Neural progenitor cell (in vitro differentiated cells): ENCODE data around the gene TMEM164.

Experiments
- CTCF ChIP-seq: fragments of 200-600 bp; sonication (generic); IDR thresholded peaks from 2 replicates; pipeline ENCODE4 v1.5.1; 2017; ENCODE audit warnings: antibody characterized with exemption, mild to moderate bottlenecking
- EZH2 ChIP-seq: fragments of 200-600 bp; sonication (generic); IDR thresholded peaks from 2 replicates; pipeline ENCODE4 v1.6.1; 2017; ENCODE audit warnings: antibody characterized with exemption, mild to moderate bottlenecking, moderate library complexity

GRCh38 chrX:110146521-110146920, 143.6 kb downstream of the TMEM164 start:
- peak; percentile 62 for TF ChIP-seq CTCF
- no peak for TF ChIP-seq EZH2
